Motor neuron (in vitro differentiated cells): Measurements from ENCODE around the gene GPX3. TPM values are rescaled to one million over a fixed set of nuclear protein-coding genes. Genes with fewer than 3 reads are reported as not detected.

Experiments
- ATAC-seq, 8 experiments: fragments of 200-7000 bp; cut with Tn5 transposase; replicated peaks in 6 of 8; 2 replicates each; pipeline ENCODE4 v1.8.0; 2021; ENCODE audit warnings: mild to moderate bottlenecking in 8 of 8, moderate library complexity in 8 of 8
- H3K27ac ChIP-seq, 2 donors: fragments of 250-450 bp; sonication (Bioruptor Pico); 2 replicates each; pipeline ENCODE4 v1.9.0; 2021; ENCODE audit warnings: antibody characterized with exemption in 2 of 2, mild to moderate bottlenecking in 2 of 2, moderate library complexity in 1 of 2
- H3K4me1 ChIP-seq, 2 donors: fragments of 250-450 bp; sonication (Bioruptor Pico); replicated peaks in 1 of 2; 2 replicates each; pipeline ENCODE4 v1.6.1; 2021; ENCODE audit warnings: antibody characterized with exemption in 2 of 2, mild to moderate bottlenecking in 2 of 2, moderate library complexity in 1 of 2
- H3K4me3 ChIP-seq, 5 donors: fragments of 250-450 bp; sonication (Bioruptor Pico); 2 replicates each; pipeline ENCODE4 v1.9.0; 2021; ENCODE audit warnings: antibody characterized with exemption in 5 of 5, mild to moderate bottlenecking in 5 of 5, moderate library complexity in 4 of 5
- WGBS, 10 experiments: fragments of 450-650 bp; shearing (Covaris generic); methylation state at CpG; one replicate each; pipeline ENCODE4 v1.0.0; 2022; 5-methylcytosine and 5-hydroxymethylcytosine counted together
- in situ Hi-C, 9 experiments: fragments of 400-800 bp; cut with MboI; loops; one replicate each; pipeline ENCODE4 v1.15.0; 2021; ENCODE audit warnings: low sequenced_read_pairs in 9 of 9, low pct_unique_long_range_greater_than_20kb in 2 of 9; ENCODE audit not compliant: unreplicated experiment in 9 of 9
- total RNA-seq, 8 experiments: library from RNA; unstranded; fragments of 300-600 nt; gene quantifications; 2 replicates each; pipeline versions ENCODE4 v1.2.3 to v1.2.4, GENCODE V29; 2022

The GPX3 gene
- total RNA-seq, 8 experiments from 2014 or later, result 3.1 to 11.2 (median 4.8) TPM

DNA sequence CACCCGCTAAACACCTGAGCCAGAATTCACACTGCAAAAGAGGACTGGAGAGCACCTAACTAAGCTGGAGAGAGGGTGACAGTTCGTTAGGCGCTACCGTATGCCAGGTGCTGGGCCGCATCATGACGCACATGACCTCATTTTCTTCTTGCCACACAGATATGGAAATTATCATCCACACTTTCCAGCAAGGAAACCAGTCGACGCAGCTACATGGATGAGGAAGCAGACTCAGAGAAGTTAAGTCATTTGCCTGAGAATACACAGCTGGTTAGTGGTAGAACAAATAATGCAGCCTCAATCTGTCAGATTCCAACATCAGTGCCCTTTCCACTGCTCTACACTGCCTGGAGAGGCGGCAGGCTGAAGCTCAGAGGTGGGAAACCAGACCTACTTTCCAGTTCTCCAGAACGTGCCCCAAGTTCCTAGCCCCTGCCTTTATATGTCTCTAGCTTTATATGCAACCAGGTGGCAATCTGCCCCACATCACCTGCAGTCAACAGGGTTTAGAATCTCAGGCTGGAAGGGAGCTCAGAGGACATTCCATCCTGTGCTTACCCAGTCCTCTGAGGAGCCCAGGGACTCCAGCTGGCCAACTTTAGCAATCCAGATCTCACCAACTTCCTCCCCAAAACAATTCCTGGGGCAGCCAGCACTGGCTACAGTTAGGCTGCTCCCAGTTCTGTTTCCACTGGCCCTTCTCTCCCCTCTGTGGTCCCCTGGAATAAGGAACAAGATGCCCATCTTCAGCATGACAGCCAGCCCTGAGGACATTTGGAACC is 51.6 kb downstream of the GPX3 start:
- ATAC-seq, result no peak
- Histone ChIP-seq H3K4me1 (no peaks in the 10 kb centered on the region), H3K4me3 (no peak overlapping the region), H3K27ac (no peak overlapping the region)
- WGBS, 10 experiments, result 75 to 100% (median 95%) methylated on average over 1 to 6 of the region's 10 CpGs; no CpG with 5 or more reads in 3 of the 10 experiments
- in situ Hi-C loops, result no loop called here

DNA sequence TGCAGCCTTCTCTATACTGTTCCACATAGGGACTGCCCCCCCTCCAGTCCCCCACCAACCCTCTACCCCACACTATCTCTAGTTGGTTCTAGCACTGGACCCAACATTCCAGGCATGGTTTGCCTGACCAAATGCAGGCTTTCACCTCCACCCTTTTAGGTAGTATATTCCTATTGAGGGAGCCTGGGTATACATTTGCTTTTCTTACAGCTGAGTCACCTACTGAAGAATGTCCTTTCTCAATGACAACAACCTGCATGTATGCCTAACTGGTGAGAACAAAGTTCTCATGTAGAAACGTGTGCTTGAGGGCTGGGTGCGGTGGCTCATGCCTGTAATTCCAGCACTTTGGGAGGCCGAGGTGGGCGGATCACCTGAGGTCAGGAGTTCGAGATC is 52.2 kb downstream of the GPX3 start:
- in situ Hi-C loops, result no loop called here
- Histone ChIP-seq H3K4me3 (no peak overlapping the region), H3K27ac (no peak overlapping the region), H3K4me1 (no peaks in the 10 kb centered on the region)
- ATAC-seq, result peak in 2 of 8 experiments; percentile 33 to 40
- WGBS, 10 experiments, result 0 to 97% (median 49%) methylated on average over 1 to 4 of the region's 5 CpGs; no CpG with 5 or more reads in 7 of the 10 experiments

DNA sequence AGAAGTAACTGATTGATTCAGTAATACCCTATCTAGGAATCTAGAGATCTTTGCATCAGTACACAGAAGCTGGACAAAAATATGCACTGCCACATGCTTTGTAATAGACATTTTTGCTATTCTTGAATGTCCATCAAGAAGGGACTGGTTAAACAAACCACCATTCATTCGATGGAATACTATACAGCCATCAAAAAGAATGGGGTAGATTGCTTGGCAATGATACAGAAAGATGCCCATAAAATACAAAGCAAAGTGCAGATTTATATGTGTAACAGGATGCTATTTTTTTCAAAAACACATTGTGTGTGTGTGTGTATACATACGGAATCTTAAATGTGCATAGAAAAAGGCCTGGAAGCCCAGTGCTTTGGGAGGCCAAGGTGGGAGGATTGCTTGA is 52.9 kb downstream of the GPX3 start:
- H3K4me1 ChIP-seq, result no peaks in the 10 kb centered on the region
- 50 to 100% (median 98%) methylated on average over 1 to 2 of the region's 2 CpGs for WGBS, 10 experiments
- H3K27ac ChIP-seq, result no peak overlapping the region
- in situ Hi-C loops, result no loop called here
- ATAC-seq, result no peak
- no peak overlapping the region for H3K4me3 ChIP-seq

DNA sequence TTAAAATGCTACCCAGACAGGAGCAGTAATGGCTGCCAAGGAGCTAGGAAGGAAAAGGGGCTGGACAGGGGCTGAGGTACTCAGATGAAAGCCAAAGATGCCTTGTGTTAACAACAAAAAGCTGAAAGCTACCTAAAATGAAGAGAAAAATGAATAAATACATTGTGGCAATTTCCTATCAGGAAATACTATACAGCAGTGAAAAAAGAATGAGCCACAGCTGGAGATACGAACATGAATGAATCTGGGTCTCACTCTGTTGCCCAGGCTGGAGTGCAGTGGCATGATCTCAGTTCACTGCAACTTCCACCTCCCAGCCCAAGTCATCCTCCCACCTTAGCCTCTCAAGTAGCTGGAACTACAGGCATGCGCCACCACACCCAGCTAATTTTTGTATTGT is 54.2 kb downstream of the GPX3 start:
- H3K27ac ChIP-seq, result no peak overlapping the region
- in situ Hi-C loops, result no loop called here
- H3K4me1 ChIP-seq, result peaks cover under 1 to 4% of the 10 kb centered on the region in 2 donors

DNA sequence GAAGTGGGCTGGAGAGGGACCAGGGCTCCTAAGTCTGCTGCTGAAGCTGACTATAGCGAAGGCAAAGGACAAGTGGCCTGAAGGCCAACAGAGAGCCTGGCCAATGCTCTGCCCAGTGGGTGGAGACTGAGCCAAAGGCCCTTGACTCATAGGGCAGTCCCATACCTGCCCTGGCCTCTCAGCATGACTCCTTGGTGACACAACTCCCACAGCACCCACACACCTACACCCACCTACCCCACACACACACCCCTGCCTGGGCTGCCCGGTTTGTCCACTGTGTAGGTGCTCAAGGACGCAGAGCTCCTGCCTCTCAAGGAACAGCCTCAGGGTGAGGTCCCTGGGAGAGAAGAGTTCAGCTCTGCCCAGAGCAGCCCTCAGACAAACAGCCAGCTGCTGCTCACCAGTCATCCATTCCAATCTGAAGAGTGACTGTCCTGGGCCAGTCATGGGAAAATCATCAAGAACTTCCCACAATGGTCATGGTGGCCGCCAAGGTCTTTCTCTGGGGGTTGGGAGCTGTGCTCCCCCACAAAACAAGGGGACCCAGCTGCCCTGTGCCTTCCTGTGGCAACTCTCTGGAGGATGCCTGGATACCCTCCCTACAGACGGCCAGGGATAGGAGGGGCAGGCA is 55.4 kb downstream of the GPX3 start:
- Histone ChIP-seq H3K27ac (no peak overlapping the region), H3K4me1 (peaks cover 4% of the 10 kb centered on the region in 2 donors), H3K4me3 (no peak overlapping the region)
- in situ Hi-C loops, result no loop called here
- 20 to 100% (median 50%) methylated on average over 1 to 2 of the region's 5 CpGs; no CpG with 5 or more reads in 6 of the 10 experiments for WGBS, 10 experiments
- ATAC-seq, result peak in 2 of 8 experiments; percentile 12 to 14

More for the DNA sequence above, 54.2 kb downstream of the GPX3 start:
- no peak for ATAC-seq
- WGBS, 10 experiments, result 80 to 100% (median 100%) methylated on average over 1 to 2 of the region's 2 CpGs; no CpG with 5 or more reads in 4 of the 10 experiments
- no peak overlapping the region for H3K4me3 ChIP-seq

DNA sequence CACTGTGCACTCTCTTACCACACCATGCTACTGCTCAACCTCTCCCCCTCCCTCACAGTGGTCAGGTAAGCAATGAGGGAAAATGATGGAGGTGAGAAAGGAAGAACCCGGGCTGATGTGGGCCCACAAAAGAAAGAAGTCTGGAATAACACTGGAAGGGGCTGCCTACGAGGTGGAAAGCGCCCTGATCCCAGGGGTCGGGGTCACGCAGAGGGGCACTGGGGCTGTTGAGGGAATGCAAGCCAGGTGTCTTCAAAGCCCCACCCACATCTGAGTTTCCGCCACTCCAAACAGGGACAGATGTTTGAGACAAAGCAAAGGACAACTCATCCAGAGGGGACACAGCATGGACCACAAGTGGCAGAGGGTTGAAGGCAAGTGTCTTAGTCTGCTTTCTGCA is 56.2 kb downstream of the GPX3 start:
- no peak overlapping the region for H3K4me3 ChIP-seq
- H3K27ac ChIP-seq, result no peak overlapping the region
- 61 to 100% (median 83%) methylated on average over 1 to 5 of the region's 6 CpGs; no CpG with 5 or more reads in 6 of the 10 experiments for WGBS, 10 experiments
- in situ Hi-C loops, result no loop called here
- no peak for ATAC-seq
- peaks cover 4% of the 10 kb centered on the region in 2 donors for H3K4me1 ChIP-seq

DNA sequence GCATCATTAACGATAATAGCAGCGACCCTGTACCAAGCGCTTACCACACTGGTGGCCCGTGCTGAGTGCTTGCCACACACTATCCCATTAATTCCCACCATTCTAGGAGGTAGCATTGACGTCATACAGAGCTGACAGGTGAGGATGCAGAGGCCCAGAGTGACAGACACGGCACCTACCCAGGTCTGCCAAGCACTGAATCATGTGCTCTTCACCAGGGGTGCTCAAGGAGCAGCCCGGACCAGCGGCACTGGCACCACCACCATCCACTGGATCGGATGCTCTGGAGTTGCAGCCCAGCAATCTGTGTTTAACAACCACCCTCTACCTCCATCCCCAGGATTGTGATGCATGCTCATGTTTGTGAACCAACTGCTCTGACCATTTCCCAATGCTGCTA is 57.0 kb downstream of the GPX3 start:
- peaks cover 11% of the 10 kb centered on the region in 2 donors for H3K4me1 ChIP-seq
- no peak overlapping the region for H3K4me3 ChIP-seq
- WGBS, 10 experiments, result 82 to 100% (median 92%) methylated on average over 1 to 9 of the region's 9 CpGs; no CpG with 5 or more reads in 4 of the 10 experiments
- ATAC-seq, result no peak
- in situ Hi-C loops, result no loop called here
- no peak overlapping the region for H3K27ac ChIP-seq

DNA sequence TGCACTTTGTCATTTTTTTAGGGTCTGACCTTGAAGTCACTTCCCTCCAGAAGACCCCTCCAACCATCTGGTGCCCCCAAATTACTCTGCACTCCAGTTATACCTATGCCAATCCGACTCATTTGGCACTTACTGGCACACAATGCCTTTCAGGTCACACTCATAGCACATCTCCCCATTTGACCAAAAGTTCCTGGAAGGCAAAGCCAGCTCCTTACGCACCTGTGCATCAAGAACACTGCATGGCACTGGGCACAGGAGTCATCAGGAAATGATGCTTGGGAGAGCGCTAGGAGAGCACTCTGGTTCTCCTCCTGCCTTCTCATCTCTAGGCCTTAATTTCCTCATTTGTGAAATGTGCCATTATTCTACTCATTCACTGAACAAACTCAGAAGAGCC is 57.6 kb downstream of the GPX3 start:
- whole genome bisulfite sequencing, 10 experiments, result 80 to 100% (median 100%) methylated on average over 1 to 2 of the region's 3 CpGs; no CpG with 5 or more reads in 3 of the 10 experiments
- ATAC-seq, result no peak
- Histone ChIP-seq H3K4me1 (peaks cover 12% of the 10 kb centered on the region in 2 donors), H3K4me3 (no peak overlapping the region), H3K27ac (no peak overlapping the region)
- in situ Hi-C loops, result no loop called here

Other genes with a start within 250 kb of the GPX3 start
- gene SMIM3, start 241.8 kb upstream of the GPX3 start, total RNA-seq, result 10 to 100 TPM in 1 of 8 experiments, 1 to 10 TPM in 6, under 1 TPM in 1; 0.97 to 14.5 (median 1.8) TPM
- gene IRGM, start 174.1 kb upstream of the GPX3 start, total RNA-seq, result under 1 TPM in 3 of 8 experiments, not detected in 5; 0.05 to 0.52 (median 0.46) TPM
- gene ZNF300, start 115.6 kb upstream of the GPX3 start, total RNA-seq, result 10 to 100 TPM in 3 of 8 experiments, 1 to 10 TPM in 1, under 1 TPM in 4; 0.05 to 18.3 (median 1.4) TPM
- 10 to 100 TPM; 13.7 to 55.6 (median 26.9) TPM for gene TNIP1, start 60.4 kb downstream of the GPX3 start, total RNA-seq
- 100 to 1,000 TPM in 2 of 8 experiments, 10 to 100 TPM in 6; 21.2 to 409 (median 60.1) TPM for gene ANXA6, start 137.2 kb downstream of the GPX3 start, total RNA-seq
- 10 to 100 TPM in 1 of 8 experiments, 1 to 10 TPM in 3, under 1 TPM in 4; 0.23 to 22.1 (median 1.1) TPM for gene CCDC69, start 203.5 kb downstream of the GPX3 start, total RNA-seq
- 10 to 100 TPM in 7 of 8 experiments, 1 to 10 TPM in 1; 9.2 to 18.5 (median 11.4) TPM for gene GM2A, start 232.6 kb downstream of the GPX3 start, total RNA-seq